ENCODE measurements around the gene HAT1. TPM values are rescaled to one million over a fixed set of nuclear protein-coding genes. Genes with fewer than 3 reads are reported as not detected.

The HAT1 gene
- total RNA-seq, 1 experiment from 2014 or later, result 85.5 TPM

DNA sequence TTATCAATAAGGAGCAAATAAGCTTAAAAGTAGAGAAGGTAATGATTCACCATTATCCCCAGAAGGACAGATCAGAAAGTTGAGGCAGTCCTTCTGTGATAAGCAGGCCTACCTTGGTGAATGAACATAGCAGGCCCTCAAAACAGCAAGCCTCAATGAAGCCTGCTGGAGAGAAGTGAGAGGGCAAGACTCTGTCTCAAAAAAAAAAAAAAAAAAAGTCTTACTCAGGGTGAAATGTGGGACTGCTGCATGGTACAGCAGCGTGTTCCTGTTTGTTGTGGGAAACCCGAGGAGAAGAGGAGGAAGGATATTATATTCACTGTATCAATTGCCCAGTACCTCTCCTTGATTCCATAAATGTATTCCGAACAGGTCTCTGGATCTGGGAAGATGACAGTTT, 8.7 kb upstream of the HAT1 start:
- DNase-seq (ENCODE audit: low read depth), result no peak

DNA sequence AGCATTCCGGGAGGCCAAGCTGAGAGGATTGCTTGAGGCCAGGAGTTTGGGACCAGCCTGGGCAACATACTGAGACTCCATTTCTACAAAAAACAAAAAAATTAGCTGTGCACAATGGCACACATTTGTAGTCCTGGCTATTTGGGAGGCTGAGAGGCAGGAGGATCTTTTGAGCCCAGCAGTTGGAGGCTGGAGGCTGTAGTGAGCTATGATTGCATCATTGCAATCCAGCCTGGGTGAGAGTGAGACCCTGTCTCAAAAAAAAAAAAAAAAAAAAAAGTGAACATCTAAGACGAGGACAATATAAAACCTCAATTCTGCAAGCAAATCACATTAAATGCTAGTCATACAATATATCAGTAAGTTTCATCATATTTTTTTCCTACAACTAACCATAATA, 2.8 kb upstream of the HAT1 start:
- DNase-seq (ENCODE audit: low read depth), result no peak

DNA sequence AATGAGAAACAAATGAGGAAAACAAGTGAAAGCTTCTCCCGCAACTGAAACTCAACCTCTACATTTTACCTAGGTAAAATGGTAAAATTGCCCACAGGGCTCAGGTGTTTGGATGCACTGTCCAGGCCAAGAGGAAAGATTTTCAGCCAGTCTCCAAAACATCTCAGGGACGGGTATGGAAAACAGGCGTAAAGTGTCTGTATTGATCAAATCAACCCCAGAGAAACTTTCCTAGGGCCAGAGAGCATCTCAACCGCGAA, 361 bp upstream of the HAT1 start:
- DNase-seq (ENCODE audit: low read depth), result no peak

DNA sequence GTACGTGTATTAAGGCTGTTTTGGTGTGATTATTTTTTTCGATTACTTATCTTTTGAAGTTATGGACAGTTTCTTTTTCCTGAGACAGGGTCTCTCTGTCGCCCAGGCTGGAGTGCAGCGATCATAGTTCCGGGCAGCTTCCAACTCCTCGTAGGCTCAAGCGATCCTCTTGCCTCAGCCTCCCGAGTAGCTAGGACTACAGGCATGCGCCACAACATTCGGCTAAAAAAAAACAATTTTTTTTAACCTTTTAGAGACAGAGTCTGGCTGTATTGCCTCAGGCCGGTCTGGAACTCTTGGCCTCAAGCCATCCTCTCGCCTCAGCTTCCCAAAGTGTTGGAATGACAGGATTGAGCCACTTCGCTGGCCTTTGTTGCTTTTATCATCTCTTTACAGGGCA, 945 bp downstream of the HAT1 start:
- DNase-seq (ENCODE audit: low read depth), result peak; percentile 45

DNA sequence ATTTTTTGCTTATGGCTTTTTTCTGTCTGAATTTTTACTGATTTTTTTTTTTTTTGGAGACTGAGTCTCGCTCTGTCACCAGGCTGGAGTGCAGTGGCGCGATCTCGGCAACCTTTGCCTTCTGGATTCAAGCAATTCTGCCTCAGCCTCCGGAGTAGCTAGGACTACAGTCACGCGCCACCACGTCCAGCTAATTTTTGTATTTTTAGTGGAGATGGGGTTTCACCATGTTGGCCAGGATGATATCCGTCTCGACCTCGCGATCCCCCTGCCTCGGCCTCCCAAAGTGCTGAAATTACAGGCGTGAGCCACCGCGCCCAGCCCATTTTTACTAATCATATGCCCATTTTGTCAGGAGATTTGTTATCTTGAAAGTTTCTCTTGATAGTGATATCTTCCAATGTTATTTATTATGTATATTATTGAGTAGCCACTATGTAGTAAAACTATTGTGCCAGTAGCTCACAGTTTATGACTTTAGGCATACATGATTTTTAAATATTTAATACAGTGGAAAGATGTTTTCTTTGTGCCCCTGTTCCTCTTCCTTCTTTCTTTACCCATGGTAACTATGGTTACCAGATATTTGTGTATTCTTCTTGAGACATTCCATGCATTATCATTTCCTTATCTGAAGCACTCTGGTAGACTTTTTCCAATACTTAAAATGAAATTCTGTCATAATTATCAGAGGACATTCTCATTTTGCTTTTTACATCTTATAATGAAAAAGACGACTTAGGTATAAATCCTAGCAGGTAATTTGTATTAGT, 2.1 kb downstream of the HAT1 start:
- no peak for DNase-seq (ENCODE audit: low read depth)

DNA sequence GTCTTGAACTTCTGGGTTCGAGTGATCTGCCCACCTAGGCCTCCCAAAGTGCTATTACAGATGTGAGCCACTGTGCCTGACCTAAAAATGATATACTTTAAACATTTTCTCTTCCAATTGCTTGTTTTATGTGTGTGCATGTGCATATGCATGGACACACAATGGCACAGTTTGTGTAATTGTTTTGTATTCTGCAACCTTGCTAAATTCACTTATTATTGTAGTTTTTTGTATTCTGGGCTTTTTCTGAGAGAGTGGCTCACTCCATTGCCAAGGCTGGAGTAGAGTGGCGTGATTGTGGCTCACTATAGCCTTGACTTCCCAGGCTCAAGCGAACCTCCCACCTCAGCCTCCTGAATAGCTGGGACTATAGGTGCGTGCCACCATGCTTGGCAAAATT, 8.1 kb downstream of the HAT1 start:
- no peak for DNase-seq (ENCODE audit: low read depth)

DNA sequence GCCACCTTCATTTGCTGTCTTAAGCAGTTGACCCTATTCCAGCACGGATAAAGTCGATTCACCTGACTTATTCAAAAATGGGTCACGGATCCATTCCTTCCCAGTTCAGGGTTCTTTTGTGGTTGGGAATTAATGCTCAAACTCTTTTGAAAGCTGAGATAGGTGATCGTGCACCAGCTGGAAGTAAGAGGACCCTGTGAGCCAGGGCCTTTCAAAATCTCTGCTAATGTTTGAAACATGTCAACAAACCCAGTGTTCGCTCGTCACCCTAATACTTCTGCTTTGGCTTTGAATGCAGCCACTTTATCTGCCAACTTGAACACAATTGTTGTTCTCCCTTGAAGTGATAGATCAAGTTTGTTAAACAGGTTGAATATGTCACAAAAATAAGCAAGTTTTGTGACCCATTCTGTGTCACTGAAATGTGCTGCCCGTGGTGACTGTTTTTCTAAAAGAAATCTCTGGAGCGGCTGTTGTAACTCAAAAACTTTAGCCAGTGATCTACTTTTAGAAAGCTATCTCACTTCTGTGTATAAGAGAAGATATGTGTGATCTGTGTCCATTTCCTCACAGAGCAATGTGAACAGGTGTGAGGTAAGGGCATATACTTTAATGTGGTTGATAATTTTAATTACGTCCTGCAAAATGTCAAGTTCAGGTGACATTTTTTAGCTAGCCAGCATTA, 16.9 kb downstream of the HAT1 start:
- DNase-seq (ENCODE audit: low read depth), result no peak

DNA sequence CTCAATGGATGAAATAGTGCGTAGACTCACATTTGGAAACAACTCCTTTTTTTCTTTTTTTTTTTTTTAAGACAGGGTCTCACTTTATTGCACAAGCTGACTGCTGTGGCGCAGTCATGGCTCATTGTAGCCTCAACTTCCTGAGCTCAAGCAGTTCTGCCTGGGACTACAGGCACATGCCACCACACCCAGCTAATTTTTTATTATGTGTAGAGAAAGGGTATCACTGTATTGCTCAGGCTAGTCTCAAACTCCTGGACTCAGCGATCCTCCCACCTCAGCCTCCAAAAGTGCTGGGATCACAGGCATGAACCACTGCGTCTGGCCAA, 17.4 kb downstream of the HAT1 start:
- no peak for DNase-seq (ENCODE audit: low read depth)

DNA sequence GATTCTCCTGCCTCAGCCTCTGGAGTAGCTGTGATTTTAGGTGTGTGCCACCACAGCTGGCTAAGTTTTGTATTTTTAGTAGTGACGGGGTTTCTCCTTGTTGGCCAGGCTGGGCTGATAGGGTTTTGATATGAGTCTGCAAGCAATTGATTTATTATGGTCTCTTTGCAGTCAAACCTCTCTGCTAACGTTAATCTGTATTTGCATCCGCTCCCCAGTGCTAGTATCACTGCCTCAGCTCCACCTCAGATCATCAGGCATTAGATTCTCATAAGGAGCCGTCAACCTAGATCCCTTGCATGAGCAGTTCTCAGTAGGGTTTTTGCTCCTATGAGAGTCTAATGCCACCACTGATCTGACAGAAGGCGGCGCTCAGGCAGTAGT, 19.0 kb downstream of the HAT1 start:
- no peak for DNase-seq (ENCODE audit: low read depth)

DNA sequence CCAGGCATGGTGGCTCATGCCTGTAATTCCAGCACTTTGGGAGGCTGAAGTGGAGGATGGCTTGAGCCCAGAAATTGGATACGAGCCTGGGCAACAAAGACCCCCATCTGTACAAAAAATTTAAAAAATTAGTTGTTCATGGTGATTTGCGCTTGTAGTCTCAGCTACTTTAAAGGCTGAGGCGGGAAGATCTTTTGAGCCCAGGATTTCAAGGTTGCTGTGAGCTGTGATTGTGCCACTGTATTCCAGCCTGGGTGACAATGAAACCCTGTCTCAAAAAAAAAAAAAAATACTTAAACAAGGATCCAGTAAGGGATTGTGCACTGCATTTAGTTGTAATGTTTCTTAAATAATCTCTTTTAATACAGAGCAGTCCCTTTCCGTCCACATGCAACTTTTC, 21.6 kb downstream of the HAT1 start:
- DNase-seq (ENCODE audit: low read depth), result no peak

DNA sequence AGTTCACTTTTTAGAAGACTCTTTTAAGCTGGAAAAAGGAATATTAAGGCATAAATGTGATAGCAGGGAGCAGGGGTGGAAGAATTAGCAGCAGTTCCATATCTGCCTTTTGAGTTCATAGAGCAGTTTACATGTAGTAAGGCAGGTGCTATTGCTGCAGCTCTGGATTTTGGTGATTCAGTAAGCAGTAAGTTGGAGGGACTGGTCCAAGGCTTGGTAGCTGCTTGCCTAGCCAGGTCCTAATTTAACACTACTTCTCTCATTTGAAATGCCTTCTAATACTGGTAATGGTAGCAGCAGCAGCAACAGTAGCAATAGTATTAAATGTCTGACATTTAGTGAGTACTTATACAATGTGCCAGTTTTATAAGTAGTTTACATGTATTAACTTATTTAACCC, 30.0 kb downstream of the HAT1 start:
- DNase-seq (ENCODE audit: low read depth), result no peak

DNA sequence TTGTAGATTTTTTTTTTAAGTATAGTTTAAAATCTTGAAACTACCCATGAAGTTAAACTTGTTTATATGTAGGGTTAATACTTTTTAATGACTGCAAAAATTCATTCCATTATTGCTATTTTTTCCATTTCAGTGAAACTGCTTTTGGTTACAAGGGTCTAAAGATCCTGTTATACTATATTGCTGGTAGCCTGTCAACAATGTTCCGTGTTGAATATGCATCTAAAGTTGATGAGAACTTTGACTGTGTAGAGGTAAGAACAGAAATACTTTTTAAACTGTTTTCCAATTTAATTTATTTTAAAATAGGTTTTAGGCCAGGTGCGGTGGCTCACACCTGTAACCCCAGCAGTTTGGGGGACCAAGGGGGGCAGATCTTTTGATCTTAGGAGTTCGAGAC, 30.5 kb downstream of the HAT1 start:
- DNase-seq (ENCODE audit: low read depth), result no peak

DNA sequence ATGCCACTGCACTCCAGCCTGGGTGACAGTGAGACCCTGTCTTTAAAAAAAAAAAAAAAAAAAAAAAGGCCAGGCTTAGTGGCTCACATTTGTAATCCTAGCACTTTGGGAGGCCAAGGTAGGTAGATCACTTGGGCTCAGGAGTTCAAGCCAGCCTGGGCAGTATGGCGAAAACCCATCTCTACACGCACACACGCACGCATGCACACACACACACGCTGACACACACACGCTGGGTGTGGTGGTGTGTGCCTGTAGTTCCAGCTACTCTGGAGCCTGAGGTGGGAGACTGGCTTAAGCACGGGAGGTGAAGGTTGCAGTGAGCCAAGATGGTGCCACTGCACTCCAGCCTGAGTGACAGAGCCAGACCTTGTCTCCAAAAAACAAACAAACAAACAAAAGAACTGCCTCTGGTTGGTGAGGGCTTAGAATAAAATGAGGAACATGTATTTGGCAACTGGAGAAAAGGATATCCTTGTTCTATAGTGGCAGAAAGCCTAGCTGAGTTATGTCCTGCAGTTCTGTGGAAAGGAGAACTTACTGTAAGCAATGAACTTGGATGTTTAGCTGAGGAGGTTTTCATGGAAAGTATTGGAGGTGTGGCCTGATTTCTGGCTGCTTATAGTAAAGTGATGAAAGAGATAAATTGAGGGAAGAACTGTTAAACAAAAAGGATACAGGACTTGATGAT, 34.0 kb downstream of the HAT1 start:
- no peak for DNase-seq (ENCODE audit: low read depth)

DNA sequence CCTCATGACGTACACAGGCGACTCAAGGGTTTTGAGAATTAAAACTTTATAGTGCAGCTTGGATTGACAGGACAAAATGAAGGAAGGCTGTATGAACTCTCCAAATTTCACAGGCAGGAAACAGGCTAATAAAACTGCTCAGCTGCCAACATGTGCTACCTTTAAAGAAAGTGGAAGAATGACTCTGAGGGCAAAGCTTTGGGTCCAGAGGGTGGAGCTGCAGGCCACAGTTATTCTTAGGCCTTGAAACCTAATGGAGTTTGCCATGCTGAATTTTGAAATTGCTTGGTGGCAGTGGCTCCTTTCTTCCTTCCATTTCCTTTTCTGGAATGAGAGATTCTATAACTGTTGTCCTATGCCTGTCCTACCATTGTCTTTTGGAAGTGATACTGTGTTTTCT, 34.8 kb downstream of the HAT1 start:
- DNase-seq (ENCODE audit: low read depth), result peak; percentile 4

DNA sequence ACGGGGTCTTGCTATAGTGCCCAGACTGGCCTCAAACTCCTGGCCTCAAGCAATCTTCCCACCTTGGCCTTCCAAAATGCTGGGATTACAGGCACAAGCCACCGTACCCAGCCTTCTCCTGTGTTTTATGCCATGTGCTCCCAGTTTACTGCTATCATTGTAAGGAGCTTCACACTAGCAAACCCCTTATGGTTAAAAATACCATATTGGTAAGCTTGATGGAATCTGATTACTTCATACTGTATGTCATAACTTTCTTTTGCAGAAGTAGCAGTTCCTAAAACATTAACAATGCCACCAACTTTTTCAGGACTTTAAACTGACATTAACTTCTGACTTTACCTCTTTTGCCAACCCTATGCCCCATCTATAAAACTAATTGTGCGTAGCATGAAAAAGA, 36.2 kb downstream of the HAT1 start:
- DNase-seq (ENCODE audit: low read depth), result peak; percentile 12

DNA sequence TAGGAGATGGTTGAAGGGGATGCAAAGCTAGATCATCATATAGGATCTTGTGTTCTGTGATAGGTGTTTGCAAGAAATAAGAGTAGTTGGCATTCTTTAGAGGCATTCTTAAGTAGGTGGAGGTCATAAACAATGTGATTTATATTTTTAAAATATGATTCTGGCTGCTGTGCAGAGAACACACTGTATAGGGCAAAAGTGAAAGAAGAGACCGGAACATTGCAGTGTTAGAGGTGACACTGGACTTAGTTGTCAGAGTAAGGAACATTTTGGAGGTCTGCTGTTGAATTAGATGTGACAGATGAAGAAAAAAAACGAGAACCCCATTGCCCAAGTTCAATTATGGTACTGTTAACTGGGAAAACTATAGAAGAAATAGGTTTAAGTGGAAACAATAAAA, 37.7 kb downstream of the HAT1 start:
- DNase-seq (ENCODE audit: low read depth), result no peak

DNA sequence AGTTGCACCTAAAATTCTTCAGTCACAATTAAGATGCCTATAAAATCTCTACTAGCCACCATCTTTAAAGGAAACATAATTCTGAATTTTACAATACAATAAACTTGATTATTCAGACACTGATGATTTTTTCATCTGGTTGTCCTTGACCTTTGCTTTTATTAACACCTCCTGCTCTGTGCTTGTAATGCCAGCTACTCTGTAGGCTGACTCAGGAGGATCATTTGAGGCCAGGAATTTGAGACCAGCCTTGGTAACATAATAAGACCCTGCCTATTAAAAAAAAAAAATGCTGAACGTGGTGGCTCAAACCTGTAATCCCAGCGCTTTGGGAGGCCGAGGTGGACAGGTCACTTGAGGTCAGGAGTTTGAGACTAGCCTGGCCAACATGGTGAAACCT, 38.3 kb downstream of the HAT1 start:
- no peak for DNase-seq (ENCODE audit: low read depth)

DNA sequence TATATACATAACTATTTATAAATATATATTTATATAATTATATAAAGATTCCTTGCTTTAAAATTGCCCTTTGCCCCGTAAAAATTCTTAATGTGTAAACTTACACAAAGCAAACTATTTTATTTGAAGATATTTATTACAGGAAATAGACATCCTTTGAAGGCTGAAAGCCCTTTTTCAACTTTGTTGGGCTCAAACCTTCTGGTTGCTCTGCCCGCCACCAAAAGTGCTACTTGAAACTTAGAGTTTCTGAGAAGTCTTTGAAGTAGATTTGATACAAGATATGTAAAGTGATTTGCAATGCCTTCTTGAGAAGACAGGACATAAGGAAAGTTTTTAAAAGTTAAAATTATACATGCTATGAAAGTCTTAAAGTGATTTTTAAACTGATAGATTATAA, 40.9 kb downstream of the HAT1 start:
- DNase-seq (ENCODE audit: low read depth), result no peak

DNA sequence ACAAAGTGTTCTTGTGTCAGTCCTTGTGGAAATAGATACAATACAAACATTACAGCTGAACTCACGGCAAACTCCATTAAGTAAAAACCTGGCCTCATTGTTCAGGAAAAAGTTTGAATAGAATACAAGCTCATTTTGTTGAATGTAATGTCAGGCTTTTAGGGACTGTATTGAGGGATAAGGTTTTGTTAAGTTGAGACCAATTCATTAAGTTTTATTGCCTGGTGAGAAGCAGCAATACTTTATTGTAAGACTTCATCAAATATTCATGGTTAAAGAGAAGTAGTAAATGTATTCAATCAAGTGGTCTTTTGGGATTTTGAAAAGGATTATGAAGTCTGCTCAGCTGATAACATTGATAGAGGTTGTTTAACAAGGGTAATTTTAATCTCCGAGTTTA, 42.0 kb downstream of the HAT1 start:
- DNase-seq (ENCODE audit: low read depth), result no peak

DNA sequence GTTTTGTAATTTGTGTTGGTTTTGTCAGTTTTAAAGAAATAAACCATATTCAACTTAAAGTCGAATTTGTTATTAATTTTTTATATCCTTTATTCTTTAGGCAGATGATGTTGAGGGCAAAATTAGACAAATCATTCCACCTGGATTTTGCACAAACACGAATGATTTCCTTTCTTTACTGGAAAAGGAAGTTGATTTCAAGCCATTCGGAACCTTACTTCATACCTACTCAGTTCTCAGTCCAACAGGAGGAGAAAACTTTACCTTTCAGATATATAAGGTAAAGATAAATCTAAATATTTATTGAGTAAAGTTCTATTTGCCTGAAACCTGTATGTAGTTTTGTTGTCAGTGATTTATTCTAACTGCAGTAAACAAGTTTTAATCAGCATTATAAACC, 43.0 kb downstream of the HAT1 start:
- DNase-seq (ENCODE audit: low read depth), result no peak

DNA sequence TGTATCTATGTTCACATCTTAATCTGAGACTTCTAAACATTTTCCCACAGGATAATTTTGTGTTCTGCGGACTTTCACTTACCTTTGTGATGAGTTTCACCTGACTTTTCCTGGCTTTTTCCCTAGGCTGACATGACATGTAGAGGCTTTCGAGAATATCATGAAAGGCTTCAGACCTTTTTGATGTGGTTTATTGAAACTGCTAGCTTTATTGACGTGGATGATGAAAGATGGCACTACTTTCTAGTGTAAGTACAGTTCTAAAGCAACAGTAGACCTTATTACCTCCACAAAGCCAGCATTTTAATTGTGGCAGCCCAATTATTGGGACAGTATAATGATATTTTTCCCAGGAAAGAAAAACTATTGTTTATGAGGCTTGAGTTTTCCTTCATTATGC, 43.4 kb downstream of the HAT1 start:
- no peak for DNase-seq (ENCODE audit: low read depth)

DNA sequence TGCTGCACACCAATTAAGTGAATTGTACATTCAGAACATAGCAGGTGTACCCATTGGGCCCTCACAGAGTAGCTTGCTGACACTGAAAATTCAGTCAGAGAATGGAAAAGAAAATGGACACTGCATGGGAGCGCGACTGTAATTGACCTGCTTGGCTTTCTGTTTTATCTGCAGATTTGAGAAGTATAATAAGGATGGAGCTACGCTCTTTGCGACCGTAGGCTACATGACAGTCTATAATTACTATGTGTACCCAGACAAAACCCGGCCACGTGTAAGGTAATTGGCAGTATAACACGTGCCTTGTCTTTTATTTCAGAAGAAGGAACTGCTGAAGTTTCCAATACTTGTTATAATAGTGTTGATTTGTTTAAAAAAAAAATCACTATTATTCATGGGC, 44.0 kb downstream of the HAT1 start:
- no peak for DNase-seq (ENCODE audit: low read depth)

DNA sequence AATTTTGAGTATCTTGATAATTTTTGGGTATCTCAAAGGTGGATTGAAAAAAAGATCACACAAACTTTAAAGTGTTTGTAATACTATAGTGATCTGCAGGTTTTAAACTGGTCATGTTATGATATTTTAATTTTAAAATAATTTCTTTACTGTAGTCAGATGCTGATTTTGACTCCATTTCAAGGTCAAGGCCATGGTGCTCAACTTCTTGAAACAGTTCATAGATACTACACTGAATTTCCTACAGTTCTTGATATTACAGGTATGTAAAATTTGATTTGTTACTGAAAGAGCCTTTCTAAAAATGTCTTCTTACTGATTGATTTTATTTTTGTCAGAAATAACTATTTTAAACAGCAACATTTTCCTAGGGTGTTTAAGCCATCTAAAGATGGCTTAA, 44.4 kb downstream of the HAT1 start:
- no peak for DNase-seq (ENCODE audit: low read depth)

All from HT1080 (cell line).